HFFc6 (cell line): Measurements from ENCODE around the gene MEIS1. TPM values are rescaled to one million over a fixed set of nuclear protein-coding genes. Genes with fewer than 3 reads are reported as not detected.
"Not testable (repeated sequence)": the region's sequence is repeated elsewhere in the genome, so short reads cannot be mapped to it uniquely, and the experiment has no call there.

Experiments
- DNase-seq: peaks from one replicate; pipeline ENCODE4 v3.0.0-alpha.2; 2018
- H3K27ac Mint-ChIP-seq: 2 replicates; pipeline ENCODE4 v1.8.0; 2020; ENCODE audit warnings: mild to moderate bottlenecking, mixed read lengths
- H3K27me3 Mint-ChIP-seq: 2 replicates; pipeline ENCODE4 v1.8.0; 2021; ENCODE audit warnings: mild to moderate bottlenecking, moderate library complexity, mixed read lengths; ENCODE audit not compliant: insufficient read depth
- H3K36me3 Mint-ChIP-seq: 2 replicates; pipeline ENCODE4 v1.8.0; 2021; ENCODE audit warnings: low read depth, mixed read lengths
- H3K4me1 Mint-ChIP-seq: 2 replicates; pipeline ENCODE4 v1.8.0; 2020; ENCODE audit warnings: low read depth, mixed read lengths
- H3K4me3 Mint-ChIP-seq: 2 replicates; pipeline ENCODE4 v1.8.0; 2020; ENCODE audit warnings: mild to moderate bottlenecking, moderate library complexity, mixed read lengths
- H3K9me3 Mint-ChIP-seq: 2 replicates; pipeline ENCODE4 v1.8.0; 2020; ENCODE audit warnings: mild to moderate bottlenecking, mixed read lengths
- CTCF ChIP-seq: fragments of 200-600 bp; sonication (generic); IDR thresholded peaks from 2 replicates; pipeline ENCODE4 v1.5.0; 2021; ENCODE audit warnings: antibody characterized with exemption, mild to moderate bottlenecking
- total RNA-seq, 6 experiments: library from RNA; stranded (reverse); fragmentation: NEBNext Ultra II Directional; extraction: Animal tissue kit (Norgen Biotek cat#: 25700); gene quantifications; 2 replicates in 1 of 6; 3 replicates in 5 of 6; pipeline ENCODE4 v1.2.3, GENCODE V29; 2021

The MEIS1 gene
- total RNA-seq, 6 experiments from 2014 or later: 69.1 to 85.4 (median 74.1) TPM

- no peak overlapping the region for H3K27ac Mint-ChIP-seq
- no peaks in the 10 kb centered on the region for H3K9me3 Mint-ChIP-seq
- H3K4me1 Mint-ChIP-seq: peaks cover 62% of the 10 kb centered on the region
- H3K27me3 Mint-ChIP-seq: peaks cover 1% of the 10 kb centered on the region
- no peak for DNase-seq
- H3K4me3 Mint-ChIP-seq: no peak overlapping the region
- no peak for TF ChIP-seq CTCF
- H3K36me3 Mint-ChIP-seq: peaks cover 47% of the 10 kb centered on the region
These were observed 43.4 kb downstream of the MEIS1 start for GRCh38 chr2:66478299-66478698.

- H3K4me1 Mint-ChIP-seq: peaks cover 62% of the 10 kb centered on the region
- peaks cover 48% of the 10 kb centered on the region for H3K36me3 Mint-ChIP-seq
These were observed 43.9 kb downstream of the MEIS1 start for GRCh38 chr2:66478731-66479316.

GRCh38 chr2:66481100-66481549, 46.2 kb downstream of the MEIS1 start:
- peak overlapping the region; percentile 55 for H3K4me3 Mint-ChIP-seq
- peaks cover 60% of the 10 kb centered on the region for H3K36me3 Mint-ChIP-seq
- no peaks in the 10 kb centered on the region for H3K9me3 Mint-ChIP-seq
- peaks cover 54% of the 10 kb centered on the region for H3K4me1 Mint-ChIP-seq
- peak overlapping the region; percentile 92 for H3K27ac Mint-ChIP-seq
- DNase-seq: peak; percentile 86
- no peak for TF ChIP-seq CTCF
- peaks cover 1% of the 10 kb centered on the region for H3K27me3 Mint-ChIP-seq

More at GRCh38 chr2:66478731-66479316, 43.9 kb downstream of the MEIS1 start:
- H3K9me3 Mint-ChIP-seq: no peaks in the 10 kb centered on the region
- H3K4me3 Mint-ChIP-seq: no peak overlapping the region
- no peak for TF ChIP-seq CTCF
- H3K27me3 Mint-ChIP-seq: peaks cover 1% of the 10 kb centered on the region
- no peak for DNase-seq
- H3K27ac Mint-ChIP-seq: peak overlapping the region; percentile 36; the same call in 1 of the 2 replicates

GRCh38 chr2:66485252-66485651, 50.3 kb downstream of the MEIS1 start:
- H3K27me3 Mint-ChIP-seq, H3K4me3 Mint-ChIP-seq, DNase-seq, H3K9me3 Mint-ChIP-seq, H3K27ac Mint-ChIP-seq: not testable (repeated sequence)
- Mint-ChIP-seq H3K4me1 (peaks cover 31% of the 10 kb centered on the region), H3K36me3 (peaks cover 56% of the 10 kb centered on the region)

GRCh38 chr2:66488946-66489345, 54.0 kb downstream of the MEIS1 start:
- Mint-ChIP-seq H3K4me1 (peaks cover 51% of the 10 kb centered on the region), H3K9me3 (no peaks in the 10 kb centered on the region), H3K36me3 (peaks cover 55% of the 10 kb centered on the region), H3K4me3 (no peak overlapping the region), H3K27me3 (no peaks in the 10 kb centered on the region), H3K27ac (peak overlapping the region; percentile 47; the same call in 1 of the 2 replicates)
- TF ChIP-seq CTCF: no peak
- no peak for DNase-seq

- no peak for TF ChIP-seq CTCF
- Mint-ChIP-seq H3K27ac (no peak overlapping the region), H3K27me3 (no peaks in the 10 kb centered on the region), H3K9me3 (no peaks in the 10 kb centered on the region), H3K4me1 (peaks cover 56% of the 10 kb centered on the region), H3K4me3 (no peak overlapping the region), H3K36me3 (peaks cover 52% of the 10 kb centered on the region)
- no peak for DNase-seq
These were observed 54.5 kb downstream of the MEIS1 start for GRCh38 chr2:66489436-66489835.
